Liver (tissue), 9 donors: ENCODE measurements around the gene PACS1. TPM values are rescaled to one million over a fixed set of nuclear protein-coding genes. Genes with fewer than 3 reads are reported as not detected.

Source experiments
- DNase-seq: peaks from one replicate; pipeline ENCODE4 v3.0.0-alpha.2; 2017; ENCODE audit warnings: low spot score
- H3K27ac ChIP-seq, 2 donors: one replicate each; pipeline ENCODE4 v1.7.0; 2013; ENCODE audit warnings: inconsistent platforms in 2 of 2, low read length in 2 of 2, control low read depth in 1 of 2, low read depth in 1 of 2, mild to moderate bottlenecking in 1 of 2
- H3K27me3 ChIP-seq, 4 donors: one replicate each; pipeline versions ENCODE4 v1.6.1 to v1.7.0; 2013; ENCODE audit warnings: low read length in 3 of 4, inconsistent platforms in 1 of 4, mild to moderate bottlenecking in 1 of 4, moderate library complexity in 1 of 4; ENCODE audit not compliant: control insufficient read depth in 4 of 4, insufficient read depth in 4 of 4
- H3K36me3 ChIP-seq, 4 donors: one replicate each; pipeline versions ENCODE4 v1.6.1 to v1.7.0; 2013; ENCODE audit warnings: low read length in 3 of 4, mild to moderate bottlenecking in 3 of 4, low read depth in 1 of 4, moderate library complexity in 1 of 4; ENCODE audit not compliant: control insufficient read depth in 4 of 4, insufficient read depth in 3 of 4
- H3K4me1 ChIP-seq, 4 donors: one replicate each; pipeline versions ENCODE4 v1.6.1 to v1.7.0; 2013; ENCODE audit warnings: low read length in 3 of 4, mild to moderate bottlenecking in 3 of 4, moderate library complexity in 1 of 4; ENCODE audit not compliant: control insufficient read depth in 4 of 4, insufficient read depth in 4 of 4
- H3K4me3 ChIP-seq, 3 donors: one replicate each; pipeline versions ENCODE4 v1.6.1 to v1.7.0; 2013; ENCODE audit warnings: low read length in 3 of 3, control low read depth in 1 of 3, low read depth in 1 of 3, mild to moderate bottlenecking in 1 of 3
- H3K9ac ChIP-seq, 2 donors: one replicate each; pipeline ENCODE4 v1.7.0; 2013; ENCODE audit warnings: low read length in 2 of 2, mild to moderate bottlenecking in 2 of 2, moderate library complexity in 2 of 2, control low read depth in 1 of 2, low read depth in 1 of 2
- H3K9me3 ChIP-seq, 4 donors: one replicate each; pipeline versions ENCODE4 v1.6.1 to v1.7.0; 2013; ENCODE audit warnings: low read length in 3 of 4; ENCODE audit not compliant: control insufficient read depth in 4 of 4
- CTCF ChIP-seq: fragments of 150-350 bp; IDR thresholded peaks from 2 replicates; pipeline ENCODE4 v1.5.1; 2017; ENCODE audit warnings: improper control_type of control experiment, low read depth, low read length; ENCODE audit not compliant: missing input control
- EGR1 ChIP-seq, 2 donors: IDR thresholded peaks; 2 replicates each; pipeline ENCODE4 v1.6.1; 2016 to 2018; ENCODE audit warnings: antibody characterized with exemption in 2 of 2, low read depth in 2 of 2
- FOXA2 ChIP-seq: IDR thresholded peaks from 2 replicates; pipeline ENCODE4 v1.6.1; 2016; ENCODE audit warnings: antibody characterized with exemption
- GABPA ChIP-seq, 2 donors: IDR thresholded peaks in 1 of 2; conservative IDR thresholded peaks in 1 of 2; 2 replicates each; pipeline ENCODE4 v1.6.1; 2016; ENCODE audit warnings: antibody characterized with exemption in 2 of 2, mild to moderate bottlenecking in 1 of 2, moderate library complexity in 1 of 2
- HNF4A ChIP-seq, 2 donors: conservative IDR thresholded peaks; 2 replicates each; pipeline ENCODE4 v1.6.1; 2016; ENCODE audit warnings: antibody characterized with exemption in 2 of 2, mild to moderate bottlenecking in 2 of 2
- NR2F2 ChIP-seq: IDR thresholded peaks from 2 replicates; pipeline ENCODE4 v1.6.1; 2016; ENCODE audit warnings: antibody characterized with exemption
- RAD21 ChIP-seq, 2 donors: IDR thresholded peaks; 2 replicates each; pipeline ENCODE4 v1.6.1; 2016; ENCODE audit warnings: antibody characterized with exemption in 2 of 2, mild to moderate bottlenecking in 2 of 2
- SP1 ChIP-seq: IDR thresholded peaks from 2 replicates; pipeline ENCODE4 v1.6.1; 2018; ENCODE audit warnings: antibody characterized with exemption, mild to moderate bottlenecking
- TAF1 ChIP-seq: conservative IDR thresholded peaks from 2 replicates; pipeline ENCODE4 v1.6.1; 2016; ENCODE audit warnings: antibody characterized with exemption, mild to moderate bottlenecking
- YY1 ChIP-seq: IDR thresholded peaks from 2 replicates; pipeline ENCODE4 v1.6.1; 2016; ENCODE audit warnings: antibody characterized with exemption, mild to moderate bottlenecking
- ZBTB33 ChIP-seq: IDR thresholded peaks from 2 replicates; pipeline ENCODE4 v1.6.1; 2016; ENCODE audit warnings: antibody characterized with exemption
- WGBS: extraction: QIAGEN DNeasy Blood & Tissue Kit; methylation state at CpG from one replicate; pipeline ENCODE4 v1.1.7; 2013; 5-methylcytosine and 5-hydroxymethylcytosine counted together
- polyA plus RNA-seq, 2 donors: library from polyadenylated mRNA; stranded (reverse) in 1 of 2; unstranded in 1 of 2; fragments of 200-250 nt in 1 of 2; fragments of >200 nt in 1 of 2; fragmentation: Nextera tagmentation in 1 of 2; extraction: Ambion mirVana in 1 of 2; gene quantifications; one replicate each; pipeline versions ENCODE4 v1.2.1 to v1.2.3, GENCODE V29; 2013 to 2015
- total RNA-seq, 2 donors: library from RNA; depleted of rRNA; stranded (reverse); fragments of >200 nt; gene quantifications; one replicate each; pipeline ENCODE4 v1.2.3, GENCODE V29; 2014
- TF ChIP-seq, protein P1 (sequence below): IDR thresholded peaks from 2 replicates; pipeline ENCODE4 v1.6.1; 2016; ENCODE audit warnings: antibody characterized with exemption, mild to moderate bottlenecking
- donor health status: healthy.
- donor health status: healthy.
- donor health status: healthy.
- donor health status: healthy.
- donor health status: healthy.

PACS1 gene
- total and polyA plus RNA-seq, 4 donors: 2.7 to 9.1 (median 7.3) TPM

DNA sequence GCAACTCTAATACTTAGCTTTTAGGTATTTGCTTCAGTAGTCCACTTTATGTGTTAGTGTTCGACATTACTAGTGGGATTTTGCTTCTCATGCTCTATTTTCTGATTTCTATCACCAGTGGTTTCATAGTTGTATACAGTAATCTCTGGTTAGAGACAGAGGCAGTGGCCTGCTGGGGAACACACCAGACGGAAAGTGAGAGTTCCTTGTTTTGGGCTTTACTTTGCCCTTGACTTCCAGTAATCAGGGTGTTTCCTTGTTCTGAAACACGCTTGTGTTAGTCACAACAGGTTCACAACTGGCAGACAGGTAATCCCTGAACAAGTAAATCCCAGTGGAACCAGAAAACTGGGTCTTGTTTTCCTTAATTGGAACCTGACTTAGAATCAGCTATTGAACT is 56.0 kb downstream of the PACS1 start:
- H3K4me1 ChIP-seq: peaks cover 0 to 6% (median 3%) of the 10 kb centered on the region in 4 donors

GRCh38 chr11:66126808-66127555 is 56.9 kb downstream of the PACS1 start:
- Histone ChIP-seq H3K9ac (no peak overlapping the region), H3K9me3 (no peaks in the 10 kb centered on the region), H3K4me1 (peaks cover 0 to 6% (median 3%) of the 10 kb centered on the region in 4 donors), H3K36me3 (no peaks in the 10 kb centered on the region), H3K27ac (peak overlapping the region in 1 of 2 donors; percentile 51), H3K27me3 (no peaks in the 10 kb centered on the region), H3K4me3 (no peak overlapping the region)
- DNase-seq: no peak
- WGBS: 68% methylated on average over 14 of the region's 14 CpGs
- TF ChIP-seq ZBTB33: no peak
- TF ChIP-seq GABPA (IDR thresholded peaks at IDR 0.05 in 1 of 2, conservative IDR thresholded peaks at IDR 0.05 in 1 of 2): no peak
- peak in 1 of 2 donors; percentile 17 for TF ChIP-seq RAD21 (IDR thresholded peaks at IDR 0.05)
- TF ChIP-seq FOXA2: no peak
- no peak for TF ChIP-seq CTCF

More for the DNA sequence above, 56.0 kb downstream of the PACS1 start:
- no peak overlapping the region for H3K4me3 ChIP-seq
- no peaks in the 10 kb centered on the region for H3K9me3 ChIP-seq
- DNase-seq: no peak
- no peak overlapping the region for H3K27ac ChIP-seq
- TF ChIP-seq ZBTB33: no peak
- H3K36me3 ChIP-seq: no peaks in the 10 kb centered on the region
- WGBS: 82% methylated on average over 3 of the region's 3 CpGs
- H3K9ac ChIP-seq: peak overlapping the region in 1 of 2 donors; percentile 18
- no peaks in the 10 kb centered on the region for H3K27me3 ChIP-seq

DNA sequence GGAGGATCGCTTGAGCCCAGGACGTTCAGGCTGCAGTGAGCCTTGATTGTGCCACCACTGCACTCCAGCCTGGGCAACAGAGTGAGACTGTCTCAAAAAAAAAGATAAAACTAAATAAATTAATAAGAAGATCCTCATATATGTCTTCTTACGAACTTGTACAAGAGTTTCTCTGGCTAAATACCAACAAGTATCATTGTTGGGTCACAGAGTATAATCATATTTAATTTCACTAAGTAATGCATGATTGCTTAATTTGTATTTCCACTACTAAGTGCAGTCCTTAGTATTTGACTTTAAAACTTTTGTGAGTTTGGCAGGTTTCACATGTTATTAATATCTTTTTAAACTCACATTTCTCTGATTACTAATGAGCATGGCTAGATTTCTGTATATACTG is 60.9 kb downstream of the PACS1 start:
- Histone ChIP-seq H3K36me3 (no peaks in the 10 kb centered on the region), H3K4me3 (no peak overlapping the region), H3K4me1 (peaks cover 0 to 6% (median 3%) of the 10 kb centered on the region in 4 donors), H3K27me3 (no peaks in the 10 kb centered on the region), H3K9me3 (no peaks in the 10 kb centered on the region), H3K27ac (no peak overlapping the region), H3K9ac (no peak overlapping the region)
- TF ChIP-seq GABPA (IDR thresholded peaks at IDR 0.05 in 1 of 2, conservative IDR thresholded peaks at IDR 0.05 in 1 of 2) (no peak), NR2F2 (no peak), FOXA2 (no peak), RAD21 (IDR thresholded peaks at IDR 0.05) (no peak), SP1 (no peak), EGR1 (IDR thresholded peaks at IDR 0.05; ENCODE audit: low read depth in 2 of 2) (no peak), TAF1 (no peak), HNF4A (conservative IDR thresholded peaks at IDR 0.05) (no peak), YY1 (no peak), CTCF (no peak)
- TF ChIP-seq, protein P1, sequence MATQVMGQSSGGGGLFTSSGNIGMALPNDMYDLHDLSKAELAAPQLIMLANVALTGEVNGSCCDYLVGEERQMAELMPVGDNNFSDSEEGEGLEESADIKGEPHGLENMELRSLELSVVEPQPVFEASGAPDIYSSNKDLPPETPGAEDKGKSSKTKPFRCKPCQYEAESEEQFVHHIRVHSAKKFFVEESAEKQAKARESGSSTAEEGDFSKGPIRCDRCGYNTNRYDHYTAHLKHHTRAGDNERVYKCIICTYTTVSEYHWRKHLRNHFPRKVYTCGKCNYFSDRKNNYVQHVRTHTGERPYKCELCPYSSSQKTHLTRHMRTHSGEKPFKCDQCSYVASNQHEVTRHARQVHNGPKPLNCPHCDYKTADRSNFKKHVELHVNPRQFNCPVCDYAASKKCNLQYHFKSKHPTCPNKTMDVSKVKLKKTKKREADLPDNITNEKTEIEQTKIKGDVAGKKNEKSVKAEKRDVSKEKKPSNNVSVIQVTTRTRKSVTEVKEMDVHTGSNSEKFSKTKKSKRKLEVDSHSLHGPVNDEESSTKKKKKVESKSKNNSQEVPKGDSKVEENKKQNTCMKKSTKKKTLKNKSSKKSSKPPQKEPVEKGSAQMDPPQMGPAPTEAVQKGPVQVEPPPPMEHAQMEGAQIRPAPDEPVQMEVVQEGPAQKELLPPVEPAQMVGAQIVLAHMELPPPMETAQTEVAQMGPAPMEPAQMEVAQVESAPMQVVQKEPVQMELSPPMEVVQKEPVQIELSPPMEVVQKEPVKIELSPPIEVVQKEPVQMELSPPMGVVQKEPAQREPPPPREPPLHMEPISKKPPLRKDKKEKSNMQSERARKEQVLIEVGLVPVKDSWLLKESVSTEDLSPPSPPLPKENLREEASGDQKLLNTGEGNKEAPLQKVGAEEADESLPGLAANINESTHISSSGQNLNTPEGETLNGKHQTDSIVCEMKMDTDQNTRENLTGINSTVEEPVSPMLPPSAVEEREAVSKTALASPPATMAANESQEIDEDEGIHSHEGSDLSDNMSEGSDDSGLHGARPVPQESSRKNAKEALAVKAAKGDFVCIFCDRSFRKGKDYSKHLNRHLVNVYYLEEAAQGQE: no peak
- 89% methylated on average over 3 of the region's 3 CpGs for WGBS
- no peak for DNase-seq
